HFFc6 (cell line): ENCODE results near the gene DNM2. TPM values are rescaled to one million over a fixed set of nuclear protein-coding genes. Genes with fewer than 3 reads are reported as not detected.

ENCODE experiments used
- DNase-seq: peaks from one replicate; pipeline ENCODE4 v3.0.0-alpha.2; 2018
- H3K27ac Mint-ChIP-seq: 2 replicates; pipeline ENCODE4 v1.8.0; 2020; ENCODE audit warnings: mild to moderate bottlenecking, mixed read lengths
- H3K27me3 Mint-ChIP-seq: 2 replicates; pipeline ENCODE4 v1.8.0; 2021; ENCODE audit warnings: mild to moderate bottlenecking, moderate library complexity, mixed read lengths; ENCODE audit not compliant: insufficient read depth
- H3K36me3 Mint-ChIP-seq: 2 replicates; pipeline ENCODE4 v1.8.0; 2021; ENCODE audit warnings: low read depth, mixed read lengths
- H3K4me1 Mint-ChIP-seq: 2 replicates; pipeline ENCODE4 v1.8.0; 2020; ENCODE audit warnings: low read depth, mixed read lengths
- H3K4me3 Mint-ChIP-seq: 2 replicates; pipeline ENCODE4 v1.8.0; 2020; ENCODE audit warnings: mild to moderate bottlenecking, moderate library complexity, mixed read lengths
- H3K9me3 Mint-ChIP-seq: 2 replicates; pipeline ENCODE4 v1.8.0; 2020; ENCODE audit warnings: mild to moderate bottlenecking, mixed read lengths
- total RNA-seq, 6 experiments: library from RNA; stranded (reverse); fragmentation: NEBNext Ultra II Directional; extraction: Animal tissue kit (Norgen Biotek cat#: 25700); gene quantifications; 2 replicates in 1 of 6; 3 replicates in 5 of 6; pipeline ENCODE4 v1.2.3, GENCODE V29; 2021
- TF ChIP-seq, protein P1 (sequence below): fragments of 200-600 bp; sonication (generic); IDR thresholded peaks from 2 replicates; pipeline ENCODE4 v1.5.0; 2021; ENCODE audit warnings: antibody characterized with exemption, mild to moderate bottlenecking

Gene DNM2
- total RNA-seq, 6 experiments from 2014 or later = 91.5 to 122 (median 99.5) TPM

DNA sequence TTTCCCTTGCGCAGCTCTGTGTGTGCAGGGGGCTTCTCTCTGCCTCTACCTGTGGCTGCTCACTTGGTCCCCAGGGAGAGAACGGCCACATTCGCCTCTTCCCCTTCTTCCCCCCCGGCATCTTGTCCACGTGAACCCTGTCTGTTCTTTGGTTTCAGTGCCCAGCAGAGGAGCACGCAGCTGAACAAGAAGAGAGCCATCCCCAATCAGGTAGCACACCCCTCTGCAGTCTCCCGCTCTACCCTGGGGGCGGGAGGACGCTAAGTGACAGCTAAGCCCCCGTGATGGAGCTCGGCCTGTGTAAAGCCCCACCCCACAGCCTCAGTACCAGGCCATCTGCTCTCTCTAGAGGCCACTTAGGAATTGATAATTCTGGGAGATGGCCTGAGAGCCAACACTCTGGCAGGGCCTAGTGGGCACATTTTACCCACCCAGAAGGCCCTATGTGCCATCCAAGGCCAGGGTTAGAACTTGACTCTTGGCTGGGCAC, 87.9 kb downstream of the DNM2 start:
- DNase-seq = no peak
- Mint-ChIP-seq H3K27ac (no peak overlapping the region), H3K4me3 (no peak overlapping the region), H3K9me3 (peaks cover 24% of the 10 kb centered on the region), H3K36me3 (peaks cover 43% of the 10 kb centered on the region), H3K27me3 (peaks cover 15% of the 10 kb centered on the region), H3K4me1 (peaks cover 16% of the 10 kb centered on the region)
- TF ChIP-seq, protein P1, sequence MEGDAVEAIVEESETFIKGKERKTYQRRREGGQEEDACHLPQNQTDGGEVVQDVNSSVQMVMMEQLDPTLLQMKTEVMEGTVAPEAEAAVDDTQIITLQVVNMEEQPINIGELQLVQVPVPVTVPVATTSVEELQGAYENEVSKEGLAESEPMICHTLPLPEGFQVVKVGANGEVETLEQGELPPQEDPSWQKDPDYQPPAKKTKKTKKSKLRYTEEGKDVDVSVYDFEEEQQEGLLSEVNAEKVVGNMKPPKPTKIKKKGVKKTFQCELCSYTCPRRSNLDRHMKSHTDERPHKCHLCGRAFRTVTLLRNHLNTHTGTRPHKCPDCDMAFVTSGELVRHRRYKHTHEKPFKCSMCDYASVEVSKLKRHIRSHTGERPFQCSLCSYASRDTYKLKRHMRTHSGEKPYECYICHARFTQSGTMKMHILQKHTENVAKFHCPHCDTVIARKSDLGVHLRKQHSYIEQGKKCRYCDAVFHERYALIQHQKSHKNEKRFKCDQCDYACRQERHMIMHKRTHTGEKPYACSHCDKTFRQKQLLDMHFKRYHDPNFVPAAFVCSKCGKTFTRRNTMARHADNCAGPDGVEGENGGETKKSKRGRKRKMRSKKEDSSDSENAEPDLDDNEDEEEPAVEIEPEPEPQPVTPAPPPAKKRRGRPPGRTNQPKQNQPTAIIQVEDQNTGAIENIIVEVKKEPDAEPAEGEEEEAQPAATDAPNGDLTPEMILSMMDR = no peak

DNA sequence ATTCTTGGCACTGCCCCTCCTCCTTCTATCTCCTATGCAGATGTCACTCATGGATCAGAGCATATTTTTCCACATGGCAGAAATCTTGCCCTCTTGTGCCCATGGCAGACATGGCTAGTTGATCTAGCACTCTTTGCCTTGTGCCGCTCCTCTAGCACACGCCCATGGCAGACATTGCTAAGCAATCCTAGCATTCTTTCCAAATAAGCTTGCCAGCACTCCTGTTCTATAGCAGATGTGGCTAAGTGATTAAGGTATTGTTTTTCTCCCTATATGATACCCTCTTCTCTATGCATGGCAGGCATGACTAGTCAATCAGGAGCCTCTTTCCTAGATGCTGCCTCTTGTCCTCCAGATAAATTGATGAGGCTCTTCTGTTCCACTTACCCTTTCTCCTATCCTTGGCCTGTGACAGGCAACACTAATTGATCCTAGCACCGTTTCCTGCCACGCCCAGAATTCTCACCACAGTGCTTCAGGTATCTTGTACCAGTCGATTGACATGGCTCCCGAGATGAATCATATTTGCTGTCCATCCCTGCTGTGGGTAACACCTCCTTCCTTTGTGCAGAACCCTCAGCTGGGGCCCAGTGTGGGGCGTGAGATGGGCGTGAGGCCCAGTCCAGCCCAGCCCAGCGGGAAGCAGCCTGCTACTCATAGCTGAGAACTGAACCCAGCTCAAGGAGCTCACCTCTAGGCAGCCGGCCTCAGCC, 91.2 kb downstream of the DNM2 start:
- H3K4me3 Mint-ChIP-seq = no peak overlapping the region
- H3K27ac Mint-ChIP-seq = peak overlapping the region; percentile 42
- peaks cover 37% of the 10 kb centered on the region for H3K27me3 Mint-ChIP-seq
- peaks cover 54% of the 10 kb centered on the region for H3K36me3 Mint-ChIP-seq
- peak; percentile 50 for DNase-seq
- peaks cover 18% of the 10 kb centered on the region for H3K9me3 Mint-ChIP-seq
- peaks cover 31% of the 10 kb centered on the region for H3K4me1 Mint-ChIP-seq
- TF ChIP-seq, protein P1 = peak; percentile 12; the same call in 1 of the 2 replicates

DNA sequence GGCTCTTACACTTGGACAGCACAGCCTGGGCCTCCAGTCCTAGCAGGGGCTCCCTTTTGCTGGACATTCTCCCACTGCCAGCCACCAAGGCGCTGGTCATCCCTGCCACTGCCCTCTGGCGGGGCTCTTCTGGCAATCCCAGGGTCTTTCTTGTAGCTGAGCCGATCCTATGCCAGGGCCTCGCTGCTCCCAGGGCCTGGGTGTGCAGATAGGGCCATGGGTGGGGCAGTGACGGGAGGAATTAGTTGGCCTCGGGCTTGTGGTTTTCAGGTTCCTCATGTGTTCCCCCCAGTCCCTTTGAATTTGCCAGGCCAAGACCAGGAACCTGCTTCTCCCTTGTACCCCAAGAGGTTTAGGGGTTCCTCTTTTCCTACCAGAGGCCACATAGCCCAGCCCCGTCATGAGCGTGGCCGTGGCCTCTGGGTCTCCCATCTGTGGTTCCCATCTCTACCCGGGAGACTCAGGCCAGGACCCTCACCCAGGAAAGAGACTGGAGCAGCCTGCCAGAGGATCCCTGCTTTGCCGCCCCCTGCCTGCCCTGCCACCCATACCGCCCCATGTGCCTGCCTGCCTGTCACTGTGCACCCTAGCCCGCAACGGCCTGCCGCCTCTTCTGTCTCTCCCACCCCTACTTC, 91.9 kb downstream of the DNM2 start:
- Mint-ChIP-seq H3K4me3 (peak overlapping the region; percentile 18; the same call in 1 of the 2 replicates), H3K36me3 (peaks cover 56% of the 10 kb centered on the region), H3K27me3 (peaks cover 41% of the 10 kb centered on the region), H3K9me3 (peaks cover 18% of the 10 kb centered on the region), H3K4me1 (peaks cover 38% of the 10 kb centered on the region), H3K27ac (peak overlapping the region; percentile 65)
- TF ChIP-seq, protein P1 = no peak
- DNase-seq = no peak

DNA sequence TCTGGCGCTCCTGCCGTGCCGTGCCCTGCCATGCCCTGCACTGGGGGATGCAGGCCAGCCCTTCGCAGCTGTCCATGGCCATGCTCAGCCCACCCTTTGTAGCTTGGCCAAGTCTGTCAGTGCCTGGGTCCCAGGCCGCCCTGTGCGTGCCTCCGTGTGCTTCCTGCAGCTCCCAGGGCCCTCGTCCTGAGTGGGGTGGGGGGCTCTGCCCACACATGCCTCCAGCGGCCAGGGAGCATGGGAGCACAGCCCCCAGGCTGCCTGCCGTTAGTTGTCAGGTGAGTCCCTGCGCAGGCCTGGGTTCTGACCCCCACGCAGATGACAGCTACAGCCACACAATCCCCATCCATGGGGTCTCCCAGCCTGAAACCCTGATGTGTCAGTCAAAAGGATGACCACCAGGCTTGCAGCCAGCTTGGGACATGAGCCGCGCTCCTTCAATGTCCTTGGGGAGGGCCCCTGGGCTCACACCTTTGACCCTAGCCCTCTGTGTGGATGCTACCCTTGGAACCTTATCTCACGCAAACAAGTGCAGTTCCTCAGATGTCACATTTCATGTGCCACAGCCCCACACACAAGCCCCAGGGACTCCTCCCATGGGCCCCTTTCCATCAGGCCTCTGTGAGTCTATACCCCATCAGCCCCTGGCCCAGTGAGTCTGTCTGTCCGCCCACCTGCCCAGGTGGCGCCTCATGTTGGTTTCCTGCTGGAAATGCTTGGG, 93.7 kb downstream of the DNM2 start:
- H3K27me3 Mint-ChIP-seq = peaks cover 47% of the 10 kb centered on the region
- H3K4me3 Mint-ChIP-seq = no peak overlapping the region
- TF ChIP-seq, protein P1 = no peak
- peaks cover 24% of the 10 kb centered on the region for H3K9me3 Mint-ChIP-seq
- peaks cover 52% of the 10 kb centered on the region for H3K4me1 Mint-ChIP-seq
- H3K36me3 Mint-ChIP-seq = peaks cover 62% of the 10 kb centered on the region
- H3K27ac Mint-ChIP-seq = peak overlapping the region; percentile 98
- DNase-seq = no peak

DNA sequence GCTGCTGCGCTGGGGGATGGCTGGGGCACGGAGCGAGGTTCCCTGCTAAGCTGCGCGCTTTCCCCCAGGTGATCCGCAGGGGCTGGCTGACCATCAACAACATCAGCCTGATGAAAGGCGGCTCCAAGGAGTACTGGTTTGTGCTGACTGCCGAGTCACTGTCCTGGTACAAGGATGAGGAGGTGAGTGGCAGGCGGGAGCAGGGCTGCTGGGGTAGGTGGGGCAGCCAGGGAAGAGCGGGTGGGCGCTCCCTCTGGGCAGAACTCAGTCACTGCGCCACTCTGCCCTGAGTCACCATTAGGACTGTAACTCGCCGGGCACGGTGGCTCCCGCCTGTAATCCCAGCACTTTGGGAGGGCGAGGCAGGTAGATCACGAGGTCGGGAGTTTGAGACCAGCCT, 94.3 kb downstream of the DNM2 start:
- no peak for DNase-seq
- H3K4me1 Mint-ChIP-seq = peaks cover 52% of the 10 kb centered on the region
- 0 out of 2 replicates have a peak overlapping the region, but pooled peaks have one; percentile 5 for H3K4me3 Mint-ChIP-seq
- TF ChIP-seq, protein P1 = no peak
- peaks cover 65% of the 10 kb centered on the region for H3K36me3 Mint-ChIP-seq
- H3K27ac Mint-ChIP-seq = peak overlapping the region; percentile 98
- peaks cover 25% of the 10 kb centered on the region for H3K9me3 Mint-ChIP-seq
- peaks cover 50% of the 10 kb centered on the region for H3K27me3 Mint-ChIP-seq
